PFSK-1 (cell line): ENCODE results near the gene USB1.

ENCODE experiments used
- FOXP2 ChIP-seq: optimal IDR thresholded peaks from 2 replicates; pipeline ENCODE3; 2011; ENCODE audit warnings: borderline replicate concordance, control low read depth, inconsistent platforms; ENCODE audit not compliant: insufficient read depth; ENCODE audit errors: extremely low read length, extremely low read depth
- POLR2AphosphoS5 ChIP-seq: IDR thresholded peaks from 2 replicates; pipeline ENCODE4 v1.6.1; 2012; ENCODE audit warnings: low read depth, mild to moderate bottlenecking, control low read depth, low read length, moderate library complexity
- SIN3A ChIP-seq: IDR thresholded peaks from 2 replicates; pipeline ENCODE4 v1.6.1; 2012; ENCODE audit warnings: mild to moderate bottlenecking, low read length, moderate library complexity, borderline replicate concordance; ENCODE audit not compliant: insufficient read depth
- TAF1 ChIP-seq: IDR thresholded peaks from 2 replicates; pipeline ENCODE4 v1.6.1; 2012; ENCODE audit warnings: low read length, control low read depth, borderline replicate concordance; ENCODE audit not compliant: insufficient read depth
- TF ChIP-seq, protein P1 (sequence below), 2 experiments: IDR thresholded peaks; 2 replicates each; pipeline versions ENCODE4 v1.6.1 to v1.8.0; 2011 to 2012; ENCODE audit warnings: low read depth in 2 of 2, low read length in 2 of 2, control low read depth in 1 of 2, inconsistent platforms in 1 of 2, mild to moderate bottlenecking in 1 of 2, moderate library complexity in 1 of 2; ENCODE audit not compliant: insufficient read depth in 1 of 2

GRCh38 chr16:57957673-57958392, 43.4 kb upstream of the USB1 start:
- TF ChIP-seq SIN3A (no peak), TAF1 (no peak), POLR2AphosphoS5 (no peak), FOXP2 (no peak)
- TF ChIP-seq, protein P1, sequence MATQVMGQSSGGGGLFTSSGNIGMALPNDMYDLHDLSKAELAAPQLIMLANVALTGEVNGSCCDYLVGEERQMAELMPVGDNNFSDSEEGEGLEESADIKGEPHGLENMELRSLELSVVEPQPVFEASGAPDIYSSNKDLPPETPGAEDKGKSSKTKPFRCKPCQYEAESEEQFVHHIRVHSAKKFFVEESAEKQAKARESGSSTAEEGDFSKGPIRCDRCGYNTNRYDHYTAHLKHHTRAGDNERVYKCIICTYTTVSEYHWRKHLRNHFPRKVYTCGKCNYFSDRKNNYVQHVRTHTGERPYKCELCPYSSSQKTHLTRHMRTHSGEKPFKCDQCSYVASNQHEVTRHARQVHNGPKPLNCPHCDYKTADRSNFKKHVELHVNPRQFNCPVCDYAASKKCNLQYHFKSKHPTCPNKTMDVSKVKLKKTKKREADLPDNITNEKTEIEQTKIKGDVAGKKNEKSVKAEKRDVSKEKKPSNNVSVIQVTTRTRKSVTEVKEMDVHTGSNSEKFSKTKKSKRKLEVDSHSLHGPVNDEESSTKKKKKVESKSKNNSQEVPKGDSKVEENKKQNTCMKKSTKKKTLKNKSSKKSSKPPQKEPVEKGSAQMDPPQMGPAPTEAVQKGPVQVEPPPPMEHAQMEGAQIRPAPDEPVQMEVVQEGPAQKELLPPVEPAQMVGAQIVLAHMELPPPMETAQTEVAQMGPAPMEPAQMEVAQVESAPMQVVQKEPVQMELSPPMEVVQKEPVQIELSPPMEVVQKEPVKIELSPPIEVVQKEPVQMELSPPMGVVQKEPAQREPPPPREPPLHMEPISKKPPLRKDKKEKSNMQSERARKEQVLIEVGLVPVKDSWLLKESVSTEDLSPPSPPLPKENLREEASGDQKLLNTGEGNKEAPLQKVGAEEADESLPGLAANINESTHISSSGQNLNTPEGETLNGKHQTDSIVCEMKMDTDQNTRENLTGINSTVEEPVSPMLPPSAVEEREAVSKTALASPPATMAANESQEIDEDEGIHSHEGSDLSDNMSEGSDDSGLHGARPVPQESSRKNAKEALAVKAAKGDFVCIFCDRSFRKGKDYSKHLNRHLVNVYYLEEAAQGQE (IDR thresholded peaks at IDR 0.05; ENCODE audit: insufficient read depth in 1 of 2, low read depth in 2 of 2, low read length in 2 of 2) = no peak
